NCI-H510A (cell line): ENCODE results near the gene MCM5.
A peak's percentile ranks its signal among the peaks of the same experiment; 100 is the strongest.
"Not testable (repeated sequence)": the region's sequence is repeated elsewhere in the genome, so short reads cannot be mapped to it uniquely, and the experiment has no call there.

Experiments used
- DNase-seq: peaks from one replicate; lab custom pipeline; 2025; lab: John Stamatoyannopoulos, UW

The MCM5 gene

GRCh38 chr22:35399678-35400500 lies at the start of gene MCM5:
Gene MCM5, plus strand, starts transcription at chr22:35400140. Its CDS starts 299 bp downstream, at chr22:35400439.
- DNase-seq: peak; percentile 87

- peak; percentile 76 for DNase-seq
These were observed 49.1 kb upstream of the MCM5 start for GRCh38 chr22:35350539-35351503.

- DNase-seq: no peak
These were observed 47.5 kb upstream of the MCM5 start for GRCh38 chr22:35352214-35353111.

GRCh38 chr22:35353318-35353717 lies 46.6 kb upstream of the MCM5 start:
- no peak for DNase-seq

- DNase-seq: no peak
These were observed 45.9 kb upstream of the MCM5 start for GRCh38 chr22:35354068-35354467.

GRCh38 chr22:35357883-35358621 lies 41.9 kb upstream of the MCM5 start:
- no peak for DNase-seq

GRCh38 chr22:35359380-35360065 lies 40.4 kb upstream of the MCM5 start:
- DNase-seq: no peak

GRCh38 chr22:35361001-35361558 lies 38.9 kb upstream of the MCM5 start:
- no peak for DNase-seq

- DNase-seq: no peak
These were observed 36.3 kb upstream of the MCM5 start for GRCh38 chr22:35363566-35364086.

GRCh38 chr22:35364230-35364629 lies 35.7 kb upstream of the MCM5 start:
- not testable (repeated sequence) for DNase-seq

- DNase-seq: no peak
These were observed 32.5 kb upstream of the MCM5 start for GRCh38 chr22:35367331-35367886.

- DNase-seq: no peak
These were observed 31.6 kb upstream of the MCM5 start for GRCh38 chr22:35368386-35368785.

GRCh38 chr22:35369996-35370395 lies 29.9 kb upstream of the MCM5 start:
- no peak for DNase-seq

GRCh38 chr22:35373781-35374180 lies 26.2 kb upstream of the MCM5 start:
- DNase-seq: no peak

- DNase-seq: no peak
These were observed 24.9 kb upstream of the MCM5 start for GRCh38 chr22:35375031-35375430.

GRCh38 chr22:35375526-35375925 lies 24.4 kb upstream of the MCM5 start:
- DNase-seq: no peak

- DNase-seq: peak; percentile 79
These were observed 23.0 kb upstream of the MCM5 start for GRCh38 chr22:35376728-35377472.

- DNase-seq: no peak
These were observed 22.2 kb upstream of the MCM5 start for GRCh38 chr22:35377735-35378134.

GRCh38 chr22:35378621-35379020 lies 21.3 kb upstream of the MCM5 start:
- DNase-seq: no peak
